ENCODE measurements around the gene ASIC5. TPM values are rescaled to one million over a fixed set of nuclear protein-coding genes. Genes with fewer than 3 reads are reported as not detected.

The ASIC5 gene
- total RNA-seq, 1 experiment from 2014 or later, result not detected

DNA sequence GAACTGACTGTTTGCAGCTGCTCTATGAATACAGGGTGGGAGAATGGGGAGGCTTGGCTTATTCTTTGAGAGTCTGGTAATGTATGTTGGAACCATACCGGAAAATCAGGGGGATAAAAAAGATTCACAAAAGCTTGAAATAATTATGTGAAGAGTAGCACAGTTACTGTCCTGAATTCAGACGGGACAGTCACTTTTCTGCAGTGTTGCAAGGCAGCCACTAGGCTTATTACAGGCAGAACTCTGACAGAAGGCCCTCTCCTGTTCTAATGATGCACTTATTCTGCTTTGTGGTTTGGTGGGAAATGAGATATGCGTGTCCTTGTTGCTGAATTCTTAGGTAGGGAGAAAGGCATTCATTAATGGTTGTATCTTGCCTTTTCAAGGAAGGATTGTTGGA is 70.1 kb downstream of the ASIC5 start:
- no peak overlapping the region for H3K56ac ChIP-seq (ENCODE audit: insufficient read length, low read depth, low read length)
- H2BK15ac ChIP-seq (ENCODE audit: low read depth, low read length), result no peak overlapping the region
- no peak overlapping the region for H3K18ac ChIP-seq (ENCODE audit: insufficient read length, low read depth, low read length)
- H3K23ac ChIP-seq (ENCODE audit: insufficient read length, low read depth, low read length), result no peak overlapping the region
- H2BK120ac ChIP-seq (ENCODE audit: low read depth, low read length, poor library complexity, severe bottlenecking), result no peak overlapping the region
- H3K79me1 ChIP-seq (ENCODE audit: insufficient read depth, low read depth, low read length, poor library complexity, severe bottlenecking), result no peaks in the 10 kb centered on the region
- H4K5ac ChIP-seq (ENCODE audit: insufficient read length, low read depth, low read length), result no peak overlapping the region
- no peak overlapping the region for H2BK5ac ChIP-seq (ENCODE audit: insufficient read length, low read length)
- Mint-ChIP-seq H3K9me3 (no peaks in the 10 kb centered on the region), H3K36me3 (ENCODE audit: insufficient read depth in 1 of 3, low read depth in 3 of 3) (no peaks in the 10 kb centered on the region), H3K4me3 (no peak overlapping the region), H3K4me1 (peaks cover 0 to 4% of the 10 kb centered on the region in 2 experiments; a peak in 2 of 4 replicates), H3K27ac (no peak overlapping the region), H3K27me3 (ENCODE audit: low read depth) (no peaks in the 10 kb centered on the region)
- H3K9ac ChIP-seq (ENCODE audit: extremely low read depth, insufficient read length, low read length), result no peak overlapping the region
- no peaks in the 10 kb centered on the region for H4K20me1 ChIP-seq (ENCODE audit: control insufficient read depth, insufficient read depth, insufficient read length)
- no peak overlapping the region for H3T11ph ChIP-seq (ENCODE audit: low read length)
- H3K27me3 ChIP-seq (ENCODE audit: insufficient read depth, low read length), result no peaks in the 10 kb centered on the region
- H3K14ac ChIP-seq (ENCODE audit: insufficient read depth, low read length), result no peak overlapping the region
- no peak overlapping the region for H3K27ac ChIP-seq (ENCODE audit: insufficient read length, low read depth, low read length)
- no peak overlapping the region for H2AK5ac ChIP-seq (ENCODE audit: insufficient read length, low read length)
- H2BK12ac ChIP-seq (ENCODE audit: insufficient read length, low read depth, low read length), result no peak overlapping the region
- TF ChIP-seq, protein P1, sequence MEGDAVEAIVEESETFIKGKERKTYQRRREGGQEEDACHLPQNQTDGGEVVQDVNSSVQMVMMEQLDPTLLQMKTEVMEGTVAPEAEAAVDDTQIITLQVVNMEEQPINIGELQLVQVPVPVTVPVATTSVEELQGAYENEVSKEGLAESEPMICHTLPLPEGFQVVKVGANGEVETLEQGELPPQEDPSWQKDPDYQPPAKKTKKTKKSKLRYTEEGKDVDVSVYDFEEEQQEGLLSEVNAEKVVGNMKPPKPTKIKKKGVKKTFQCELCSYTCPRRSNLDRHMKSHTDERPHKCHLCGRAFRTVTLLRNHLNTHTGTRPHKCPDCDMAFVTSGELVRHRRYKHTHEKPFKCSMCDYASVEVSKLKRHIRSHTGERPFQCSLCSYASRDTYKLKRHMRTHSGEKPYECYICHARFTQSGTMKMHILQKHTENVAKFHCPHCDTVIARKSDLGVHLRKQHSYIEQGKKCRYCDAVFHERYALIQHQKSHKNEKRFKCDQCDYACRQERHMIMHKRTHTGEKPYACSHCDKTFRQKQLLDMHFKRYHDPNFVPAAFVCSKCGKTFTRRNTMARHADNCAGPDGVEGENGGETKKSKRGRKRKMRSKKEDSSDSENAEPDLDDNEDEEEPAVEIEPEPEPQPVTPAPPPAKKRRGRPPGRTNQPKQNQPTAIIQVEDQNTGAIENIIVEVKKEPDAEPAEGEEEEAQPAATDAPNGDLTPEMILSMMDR (conservative IDR thresholded peaks at IDR 0.05), result peak; percentile 65
- H3K79me2 ChIP-seq (ENCODE audit: insufficient read depth, low read length), result no peaks in the 10 kb centered on the region
- no peaks in the 10 kb centered on the region for H3K23me2 ChIP-seq (ENCODE audit: insufficient read length, low read depth, low read length, poor library complexity, severe bottlenecking)
- no CpG with 5 or more reads among the region's 3 CpGs for WGBS (ENCODE audit: extremely low coverage, insufficient read length, low lambda C conversion rate)
- no peak overlapping the region for H3K4me2 ChIP-seq (ENCODE audit: insufficient read depth, insufficient read length, low read length)
- H4K8ac ChIP-seq (replicated peaks; ENCODE audit: insufficient read length, low read depth, low read length), result no peak overlapping the region
- H3K9me3 ChIP-seq (ENCODE audit: control insufficient read depth, low read depth, low read length), result no peaks in the 10 kb centered on the region
- no peak overlapping the region for H4K91ac ChIP-seq (ENCODE audit: insufficient read length, low read depth, low read length)
- no peaks in the 10 kb centered on the region for H3K4me1 ChIP-seq (ENCODE audit: insufficient read depth, low read length)
- H3K4ac ChIP-seq (ENCODE audit: low read depth, low read length), result no peak overlapping the region
- no peak overlapping the region for H2AFZ ChIP-seq (ENCODE audit: low read length)
- peak; percentile 32 for DNase-seq
- H2BK20ac ChIP-seq (ENCODE audit: low read depth, low read length, poor library complexity, severe bottlenecking), result no peak overlapping the region
